NOMO-1 (cell line): ENCODE results near the gene SETD2.

Source experiments
- DNase-seq, 2 experiments: peaks; one replicate each; lab custom pipeline; 2025; ENCODE audit not compliant: unreplicated experiment in 2 of 2; lab: John Stamatoyannopoulos, UW

SETD2 gene

DNA sequence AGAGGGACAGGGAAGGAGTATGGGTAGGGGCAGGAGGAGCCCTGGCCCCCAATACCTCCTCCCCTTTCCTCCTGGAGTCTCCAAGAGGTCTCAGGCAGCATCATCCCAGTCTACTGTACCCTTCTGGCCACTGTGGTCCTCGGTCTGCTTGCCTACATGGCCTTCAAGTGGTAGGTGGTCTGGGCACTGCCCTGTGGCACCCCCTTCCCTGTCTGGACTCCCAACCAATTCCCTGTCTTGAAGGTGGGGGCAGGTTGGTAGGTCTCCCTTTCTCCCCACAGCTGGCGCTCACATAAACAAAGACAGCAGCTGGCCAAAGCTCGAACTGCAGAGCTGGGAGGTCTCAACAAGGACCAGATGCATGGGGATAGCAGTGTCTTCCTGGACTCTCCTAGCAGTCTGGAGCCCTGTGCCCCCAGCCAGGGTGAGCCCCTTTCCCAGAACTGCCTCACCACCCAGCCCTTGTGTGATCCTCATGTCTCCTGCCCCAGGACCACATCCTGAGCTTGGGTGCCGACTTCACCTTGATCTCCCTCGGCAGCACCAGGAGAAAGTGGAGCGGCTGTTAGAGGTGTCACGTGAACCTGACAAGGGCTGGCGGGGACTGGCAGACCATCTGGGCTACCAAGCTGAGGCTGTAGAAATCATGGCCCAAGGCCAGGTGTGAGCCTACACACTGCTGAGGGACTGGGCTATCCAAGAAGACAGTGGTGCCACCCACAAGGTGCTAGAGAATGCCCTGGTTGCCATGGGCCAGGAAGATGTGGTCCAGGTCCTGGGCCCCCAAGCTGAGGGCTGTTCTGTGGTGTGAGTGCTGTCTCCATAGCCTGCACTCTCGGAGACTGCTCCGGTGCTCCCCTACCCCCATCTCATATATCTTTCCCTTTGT, 151.3 kb downstream of the SETD2 start:
- no peak for DNase-seq

DNA sequence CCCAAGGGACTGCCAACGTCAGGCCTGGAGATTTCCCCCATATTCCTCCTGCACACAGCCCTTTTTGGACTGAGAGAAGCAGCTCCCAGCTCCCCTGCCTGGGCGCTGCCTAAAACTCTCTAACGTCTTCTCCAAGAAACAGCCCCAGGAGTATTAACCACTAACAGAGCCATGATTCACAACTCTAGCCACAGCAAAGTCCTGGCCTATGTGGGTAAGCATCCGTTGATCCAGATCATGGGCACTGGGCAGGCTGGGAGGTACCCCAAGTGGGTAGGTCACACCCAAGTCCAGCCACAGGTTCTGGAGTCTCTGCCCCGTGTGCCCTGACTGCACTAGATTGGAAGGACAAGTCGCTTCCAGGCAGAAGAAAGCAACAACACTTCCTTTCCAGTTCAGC, 152.5 kb downstream of the SETD2 start:
- no peak for DNase-seq

DNA sequence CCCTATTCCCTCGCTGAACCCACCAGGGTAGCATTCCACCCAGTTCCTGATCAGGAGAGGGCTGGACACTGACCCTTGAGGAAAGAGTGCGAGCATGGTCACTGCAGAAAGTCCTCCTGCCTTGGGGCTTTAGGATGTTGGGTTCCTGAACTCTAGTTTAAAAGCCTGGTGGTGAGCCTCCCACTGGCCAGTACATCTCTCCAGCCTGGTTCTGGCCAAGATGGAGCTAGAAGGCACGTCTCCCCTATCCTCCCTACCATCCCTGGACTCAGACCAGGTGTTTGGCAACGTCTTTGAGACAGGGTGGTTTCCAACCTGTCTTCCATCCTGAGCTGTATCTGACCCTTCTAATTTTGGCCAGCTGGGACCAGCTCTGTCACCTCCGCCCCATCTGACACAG, 153.0 kb downstream of the SETD2 start:
- DNase-seq, result no peak

DNA sequence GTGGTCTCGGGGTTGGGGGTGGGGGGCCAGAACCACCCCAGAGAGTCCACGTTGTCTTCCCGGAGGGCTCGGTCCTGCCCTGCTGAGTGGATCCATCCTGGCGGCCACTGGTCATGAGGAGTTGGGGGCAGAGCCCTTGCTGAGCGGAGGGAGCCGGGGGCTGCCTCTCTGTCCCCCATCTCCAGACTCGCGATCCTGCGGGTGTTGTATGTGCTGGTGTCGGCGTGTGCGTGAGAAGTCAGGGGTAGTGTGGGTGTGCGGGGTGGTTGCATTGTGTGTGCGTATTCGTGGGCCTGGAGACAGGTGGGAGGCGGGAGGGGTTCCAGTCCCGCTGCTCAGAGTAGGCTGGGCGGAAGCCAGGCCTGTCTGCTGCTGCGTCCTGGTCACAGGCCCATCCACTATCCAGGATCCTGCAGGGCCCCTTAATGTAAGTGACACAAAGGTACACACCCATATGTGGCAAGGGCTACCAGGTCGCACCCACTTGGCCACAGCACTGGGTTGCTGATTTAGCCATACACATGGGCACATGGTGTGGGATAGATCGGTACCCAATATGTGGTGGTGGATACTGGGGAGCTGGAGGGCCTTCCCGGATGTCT, 153.7 kb downstream of the SETD2 start:
- DNase-seq, result no peak

DNA sequence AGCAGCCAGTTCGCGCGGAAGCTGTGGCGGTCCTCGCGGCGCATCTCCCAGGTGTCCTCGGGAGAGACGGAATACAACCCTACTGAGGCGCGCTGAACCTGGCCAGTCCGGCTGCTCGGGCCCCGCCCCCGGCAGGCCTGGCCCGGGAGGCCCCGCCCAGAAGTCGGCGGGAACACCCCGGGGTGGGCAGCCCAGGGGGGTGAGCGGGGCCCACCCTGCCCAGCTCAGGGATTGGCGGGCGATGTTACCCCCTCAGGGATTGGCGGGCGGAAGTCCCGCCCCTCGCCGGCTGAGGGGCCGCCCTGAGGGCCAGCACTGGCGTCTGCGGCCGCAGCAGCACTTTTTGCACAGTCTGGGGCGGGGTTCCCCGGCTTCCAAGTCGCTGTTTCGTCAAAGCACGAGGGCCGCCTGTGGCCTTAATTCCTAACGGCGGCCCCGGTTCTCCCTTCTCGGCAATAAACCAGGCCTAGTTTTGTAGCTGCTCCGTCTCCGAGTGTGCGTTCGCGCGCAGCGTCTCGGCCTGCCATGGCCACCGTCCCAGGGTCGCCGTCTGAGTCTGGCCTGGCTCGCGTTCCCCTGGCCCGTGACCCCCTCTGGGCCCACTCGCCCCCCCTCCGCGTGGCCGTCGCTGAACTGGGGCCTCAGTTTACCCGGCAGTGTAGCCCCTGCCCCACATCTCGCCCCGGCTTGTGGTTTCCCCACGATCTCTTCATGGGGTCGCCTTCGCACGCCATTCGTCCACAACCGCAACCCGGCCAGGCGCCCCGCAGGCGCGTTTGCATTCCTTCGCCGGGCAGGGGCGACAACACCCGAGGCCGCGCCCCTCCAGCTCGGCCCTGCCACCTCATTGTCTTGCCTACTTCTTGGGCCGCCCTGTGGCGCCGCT, 154.4 kb downstream of the SETD2 start:
- DNase-seq, result no peak

DNA sequence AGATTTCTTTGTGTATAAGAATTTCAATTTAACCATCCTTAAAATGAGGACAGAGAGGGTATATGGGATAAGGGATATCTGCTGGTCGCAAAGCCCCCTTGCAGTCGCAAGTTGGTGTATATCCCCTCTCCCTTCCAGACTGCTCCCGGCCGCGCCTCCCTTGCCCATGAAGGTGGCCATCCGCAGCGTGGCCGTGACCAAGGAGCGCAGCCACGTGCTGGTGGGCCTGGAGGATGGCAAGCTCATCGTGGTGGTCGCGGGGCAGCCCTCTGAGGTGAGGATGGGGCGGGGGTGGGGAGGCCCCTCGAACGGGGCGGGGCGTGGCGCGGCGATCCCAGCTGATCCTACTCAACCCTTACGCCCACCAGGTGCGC, 155.1 kb downstream of the SETD2 start:
- DNase-seq, result no peak

DNA sequence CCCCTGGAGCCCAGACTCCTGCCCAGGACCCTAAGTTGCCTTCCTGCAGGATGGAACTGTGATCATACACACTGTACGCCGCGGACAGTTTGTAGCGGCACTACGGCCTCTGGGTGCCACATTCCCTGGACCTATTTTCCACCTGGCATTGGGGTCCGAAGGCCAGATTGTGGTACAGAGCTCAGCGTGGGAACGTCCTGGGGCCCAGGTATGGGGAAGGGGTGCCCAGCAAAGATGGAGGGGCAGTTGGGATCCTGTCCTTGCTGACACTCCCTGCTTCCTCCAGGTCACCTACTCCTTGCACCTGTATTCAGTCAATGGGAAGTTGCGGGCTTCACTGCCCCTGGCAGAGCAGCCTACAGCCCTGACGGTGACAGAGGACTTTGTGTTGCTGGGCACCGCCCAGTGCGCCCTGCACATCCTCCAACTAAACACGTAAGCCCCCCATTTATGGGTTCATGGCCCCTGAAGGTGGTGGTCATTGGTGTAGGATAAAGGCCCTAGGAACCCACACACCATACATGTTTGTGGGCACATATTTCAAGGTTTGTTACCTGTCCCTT, 155.6 kb downstream of the SETD2 start:
- no peak for DNase-seq

DNA sequence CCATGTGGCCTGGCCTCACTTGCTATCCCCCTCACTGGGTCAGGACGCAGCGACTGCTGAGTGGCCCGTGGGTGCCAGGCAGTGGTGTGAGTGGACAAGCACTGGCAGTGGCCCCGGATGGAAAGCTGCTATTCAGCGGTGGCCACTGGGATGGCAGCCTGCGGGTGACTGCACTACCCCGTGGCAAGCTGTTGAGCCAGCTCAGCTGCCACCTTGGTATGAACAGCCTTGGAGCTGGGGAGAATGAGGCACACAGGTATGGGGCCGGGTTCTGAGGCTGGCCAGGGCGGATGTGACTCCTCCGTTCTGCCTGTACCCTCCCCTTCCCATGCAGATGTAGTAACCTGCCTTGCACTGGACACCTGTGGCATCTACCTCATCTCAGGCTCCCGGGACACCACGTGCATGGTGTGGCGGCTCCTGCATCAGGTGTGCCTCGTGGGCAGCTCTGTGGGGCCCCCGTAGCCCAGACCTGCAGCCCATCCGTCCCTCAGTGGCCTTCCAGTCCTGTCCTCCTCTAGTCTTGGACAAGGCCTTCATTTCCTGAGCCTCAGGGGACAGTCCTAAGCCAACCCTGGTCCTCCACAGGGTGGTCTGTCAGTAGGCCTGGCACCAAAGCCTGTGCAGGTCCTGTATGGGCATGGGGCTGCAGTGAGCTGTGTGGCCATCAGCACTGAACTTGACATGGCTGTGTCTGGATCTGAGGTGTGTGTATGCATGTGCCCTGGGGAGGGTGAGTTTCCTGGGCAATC, 156.3 kb downstream of the SETD2 start:
- no peak for DNase-seq

DNA sequence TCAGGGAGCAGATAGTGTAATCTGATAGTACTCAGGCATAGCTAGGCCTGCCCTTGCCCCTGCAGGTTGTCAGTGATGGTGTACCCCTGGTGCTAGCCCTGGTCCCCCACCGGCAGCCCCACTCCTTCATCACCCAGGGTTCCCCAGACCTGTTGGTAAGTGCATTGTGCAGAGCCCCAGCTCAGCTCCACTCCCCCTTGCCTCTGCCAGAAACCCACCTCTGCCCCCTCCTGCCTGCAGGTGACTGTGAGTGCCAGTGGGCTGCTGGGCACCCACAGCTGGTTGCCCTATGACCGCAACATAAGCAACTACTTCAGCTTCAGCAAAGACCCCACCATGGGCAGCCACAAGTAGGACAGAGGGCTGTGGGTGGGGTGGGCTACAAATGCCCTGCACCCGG, 156.9 kb downstream of the SETD2 start:
- DNase-seq, result no peak

DNA sequence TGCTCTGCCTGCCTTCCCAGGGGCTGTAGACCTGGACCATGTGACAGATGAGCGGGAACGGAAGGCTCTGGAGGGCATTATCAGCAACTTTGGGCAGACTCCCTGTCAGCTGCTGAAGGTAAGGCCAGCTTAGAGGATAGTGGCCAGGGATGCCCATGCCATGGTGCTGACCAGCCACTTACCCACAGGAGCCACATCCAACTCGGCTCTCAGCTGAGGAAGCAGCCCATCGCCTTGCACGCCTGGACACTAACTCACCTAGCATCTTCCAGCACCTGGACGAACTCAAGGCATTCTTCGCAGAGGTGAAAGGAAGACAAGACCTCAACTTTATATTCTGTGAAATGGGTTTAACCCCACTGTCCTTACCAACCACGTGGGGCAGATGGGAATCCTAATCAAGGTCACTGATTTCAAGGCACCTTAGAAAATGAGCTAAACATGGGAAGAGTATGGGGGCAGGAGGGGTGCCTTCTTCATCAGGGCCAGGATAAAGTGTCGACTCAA, 157.7 kb downstream of the SETD2 start:
- no peak for DNase-seq

DNA sequence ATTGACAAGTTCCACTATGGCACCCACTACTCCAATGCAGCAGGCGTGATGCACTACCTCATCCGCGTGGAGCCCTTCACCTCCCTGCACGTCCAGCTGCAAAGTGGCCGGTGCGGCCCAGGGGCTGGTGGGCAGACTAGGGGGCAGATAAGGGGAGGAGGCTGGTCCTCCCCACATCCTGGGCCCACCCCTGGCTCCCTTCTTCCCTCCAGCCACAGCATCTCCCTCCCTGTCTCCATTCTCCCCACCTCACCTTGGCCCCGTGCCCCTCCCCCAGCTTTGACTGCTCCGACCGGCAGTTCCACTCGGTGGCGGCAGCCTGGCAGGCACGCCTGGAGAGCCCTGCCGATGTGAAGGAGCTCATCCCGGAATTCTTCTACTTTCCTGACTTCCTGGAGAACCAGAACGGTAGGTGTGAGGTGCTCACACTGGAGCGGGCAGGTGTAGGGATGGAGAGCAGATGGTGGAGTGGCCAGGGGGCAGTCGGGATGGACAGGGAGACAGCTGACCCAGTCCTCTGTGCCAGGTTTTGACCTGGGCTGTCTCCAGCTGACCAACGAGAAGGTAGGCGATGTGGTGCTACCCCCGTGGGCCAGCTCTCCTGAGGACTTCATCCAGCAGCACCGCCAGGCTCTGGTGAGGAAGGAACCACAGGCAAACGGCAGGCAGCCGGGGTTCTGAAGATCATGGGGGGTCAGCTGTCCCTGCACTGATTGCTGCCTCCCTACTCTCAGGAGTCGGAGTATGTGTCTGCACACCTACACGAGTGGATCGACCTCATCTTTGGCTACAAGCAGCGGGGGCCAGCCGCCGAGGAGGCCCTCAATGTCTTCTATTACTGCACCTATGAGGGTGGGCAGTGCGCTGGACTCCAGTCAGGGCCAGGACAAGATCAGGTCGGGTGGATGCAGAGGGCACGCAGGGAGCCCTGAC, 158.4 kb downstream of the SETD2 start:
- DNase-seq, result no peak

DNA sequence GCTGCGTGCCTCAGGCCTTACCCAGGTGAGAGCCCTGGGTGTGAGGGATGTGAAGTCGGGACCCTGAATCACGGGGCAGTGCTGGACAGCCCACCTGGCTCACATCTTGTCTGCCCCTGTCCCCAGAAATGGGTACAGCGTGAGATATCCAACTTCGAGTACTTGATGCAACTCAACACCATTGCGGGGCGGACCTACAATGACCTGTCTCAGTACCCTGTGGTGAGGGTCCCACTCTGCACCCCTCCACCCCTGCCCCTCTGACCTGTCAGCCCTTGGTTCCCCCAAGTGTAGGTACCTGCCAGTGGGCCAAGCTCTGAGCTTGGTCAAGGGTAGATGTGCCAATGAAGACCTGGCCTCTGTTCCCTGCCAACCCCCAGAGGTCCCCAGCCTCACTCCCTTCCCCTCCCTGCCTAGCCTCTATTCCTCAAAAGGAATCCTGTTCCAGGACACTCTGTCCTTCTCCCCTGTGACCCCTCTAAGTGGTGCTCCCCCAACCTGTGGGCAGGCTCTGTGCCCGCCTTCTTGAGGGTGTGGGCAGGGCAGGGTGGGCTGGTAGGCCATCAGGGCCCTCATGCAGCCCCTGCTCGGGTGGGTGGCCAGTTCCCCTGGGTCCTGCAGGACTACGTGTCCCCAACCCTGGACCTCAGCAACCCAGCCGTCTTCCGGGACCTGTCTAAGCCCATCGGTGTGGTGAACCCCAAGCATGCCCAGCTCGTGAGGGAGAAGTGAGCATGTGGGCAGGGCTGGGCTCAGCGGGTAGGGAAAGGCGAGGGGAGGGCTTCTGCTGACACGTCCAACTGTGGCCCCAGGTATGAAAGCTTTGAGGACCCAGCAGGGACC, 159.3 kb downstream of the SETD2 start:
- DNase-seq, result no peak

DNA sequence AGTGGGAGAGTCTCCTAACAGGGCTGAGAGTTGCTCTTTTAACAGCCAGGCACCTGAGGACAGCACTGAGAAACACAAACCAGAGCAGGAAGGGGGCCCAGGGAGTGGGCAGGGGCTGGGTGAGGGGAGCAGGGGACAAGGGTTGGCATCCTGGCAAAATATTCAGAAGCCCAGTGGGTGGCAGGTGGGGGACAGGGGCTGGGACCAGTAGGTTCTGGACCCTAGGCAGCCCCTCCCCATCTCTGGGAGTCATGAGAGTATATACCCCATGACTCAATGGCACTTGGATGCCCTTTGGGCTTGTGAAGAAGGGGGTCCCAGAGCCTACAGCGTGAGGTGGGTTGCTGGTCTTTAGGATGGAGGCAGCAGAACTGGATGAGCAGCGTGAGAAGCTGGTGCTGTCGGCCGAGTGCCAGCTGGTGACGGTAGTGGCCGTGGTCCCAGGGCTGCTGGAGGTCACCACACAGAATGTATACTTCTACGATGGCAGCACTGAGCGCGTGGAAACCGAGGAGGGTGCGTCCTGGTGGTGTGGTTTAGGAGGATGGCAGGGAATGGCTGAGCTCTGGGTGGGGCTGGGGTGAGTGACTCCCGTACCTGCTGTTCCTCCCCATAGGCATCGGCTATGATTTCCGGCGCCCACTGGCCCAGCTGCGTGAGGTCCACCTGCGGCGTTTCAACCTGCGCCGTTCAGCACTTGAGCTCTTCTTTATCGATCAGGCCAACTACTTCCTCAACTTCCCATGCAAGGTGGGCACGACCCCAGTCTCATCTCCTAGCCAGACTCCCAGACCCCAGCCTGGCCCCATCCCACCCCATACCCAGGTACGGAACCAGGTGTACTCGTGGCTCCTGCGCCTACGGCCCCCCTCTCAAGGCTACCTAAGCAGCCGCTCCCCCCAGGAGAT, 160.2 kb downstream of the SETD2 start:
- no peak for DNase-seq

DNA sequence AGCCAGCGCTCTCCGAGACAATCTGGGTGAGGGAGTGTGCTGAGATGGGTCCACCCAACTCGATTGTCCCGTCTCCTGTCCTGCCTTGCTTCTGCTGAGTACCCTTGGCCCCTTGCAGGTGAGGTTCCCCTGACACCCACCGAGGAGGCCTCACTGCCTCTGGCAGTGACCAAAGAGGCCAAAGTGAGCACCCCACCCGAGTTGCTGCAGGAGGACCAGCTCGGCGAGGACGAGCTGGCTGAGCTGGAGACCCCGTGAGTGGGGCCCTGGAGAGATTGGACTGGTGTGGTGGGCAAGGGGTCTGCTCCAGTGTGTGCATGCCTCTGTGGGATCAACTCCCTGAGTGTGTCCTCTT, 160.9 kb downstream of the SETD2 start:
- DNase-seq, result no peak

DNA sequence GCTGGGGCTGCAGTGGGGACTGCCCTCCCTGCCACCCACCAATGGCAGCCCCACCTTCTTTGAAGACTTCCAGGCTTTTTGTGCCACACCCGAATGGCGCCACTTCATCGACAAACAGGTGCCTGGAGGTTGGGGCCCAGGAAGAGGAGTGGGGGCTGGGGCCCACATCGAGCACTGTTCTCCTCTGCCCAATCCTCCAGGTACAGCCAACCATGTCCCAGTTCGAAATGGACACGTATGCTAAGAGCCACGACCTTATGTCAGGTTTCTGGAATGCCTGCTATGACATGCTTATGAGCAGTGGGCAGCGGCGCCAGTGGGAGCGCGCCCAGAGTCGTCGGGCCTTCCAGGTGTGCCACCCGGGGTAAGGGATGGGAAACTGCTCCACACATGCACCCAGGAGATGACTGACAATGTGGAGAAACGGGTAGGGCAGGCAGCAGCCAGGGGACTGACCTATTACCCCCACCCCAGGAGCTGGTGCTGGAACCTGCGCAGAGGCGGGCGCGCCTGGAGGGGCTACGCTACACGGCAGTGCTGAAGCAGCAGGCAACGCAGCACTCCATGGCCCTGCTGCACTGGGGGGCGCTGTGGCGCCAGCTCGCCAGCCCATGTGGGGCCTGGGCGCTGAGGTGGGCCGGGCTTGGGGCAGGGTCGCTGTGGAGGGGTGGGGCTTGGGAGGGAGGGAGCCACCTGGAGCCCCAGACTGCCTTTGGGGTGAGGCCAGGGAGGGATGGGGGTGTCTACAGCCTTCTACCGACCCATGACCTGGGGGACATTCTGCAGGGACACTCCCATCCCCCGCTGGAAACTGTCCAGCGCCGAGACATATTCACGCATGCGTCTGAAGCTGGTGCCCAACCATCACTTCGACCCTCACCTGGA, 161.5 kb downstream of the SETD2 start:
- DNase-seq, result no peak

DNA sequence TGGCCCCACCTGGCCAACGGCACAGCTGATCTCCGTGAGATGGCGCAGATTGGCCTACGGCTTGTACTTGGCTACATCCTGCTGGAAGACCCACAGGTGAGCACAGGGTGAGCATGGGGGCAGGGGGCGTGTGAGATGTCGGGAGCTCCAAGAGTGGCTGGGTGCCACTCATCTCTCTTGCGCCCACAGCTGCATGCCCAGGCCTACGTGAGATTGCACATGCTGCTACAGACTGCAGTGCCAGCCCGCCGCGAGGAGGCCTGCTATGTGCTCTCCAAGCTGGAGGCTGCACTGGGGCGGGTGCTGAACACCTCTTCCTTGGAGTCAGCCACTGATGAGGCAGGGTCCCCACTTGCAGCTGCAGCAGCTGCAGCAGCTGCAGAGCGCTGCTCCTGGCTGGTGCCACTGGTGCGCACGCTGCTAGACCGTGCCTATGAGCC, 162.2 kb downstream of the SETD2 start:
- DNase-seq, result no peak
